Liver (tissue), 9 donors: ENCODE results near the gene CDK5R1. TPM values are rescaled to one million over a fixed set of nuclear protein-coding genes. Genes with fewer than 3 reads are reported as not detected.

Experiments used
- DNase-seq: peaks from one replicate; pipeline ENCODE4 v3.0.0-alpha.2; 2017; ENCODE audit warnings: low spot score
- H3K27ac ChIP-seq, 2 donors: one replicate each; pipeline ENCODE4 v1.7.0; 2013; ENCODE audit warnings: inconsistent platforms in 2 of 2, low read length in 2 of 2, control low read depth in 1 of 2, low read depth in 1 of 2, mild to moderate bottlenecking in 1 of 2
- H3K27me3 ChIP-seq, 4 donors: one replicate each; pipeline versions ENCODE4 v1.6.1 to v1.7.0; 2013; ENCODE audit warnings: low read length in 3 of 4, inconsistent platforms in 1 of 4, mild to moderate bottlenecking in 1 of 4, moderate library complexity in 1 of 4; ENCODE audit not compliant: control insufficient read depth in 4 of 4, insufficient read depth in 4 of 4
- H3K36me3 ChIP-seq, 4 donors: one replicate each; pipeline versions ENCODE4 v1.6.1 to v1.7.0; 2013; ENCODE audit warnings: low read length in 3 of 4, mild to moderate bottlenecking in 3 of 4, low read depth in 1 of 4, moderate library complexity in 1 of 4; ENCODE audit not compliant: control insufficient read depth in 4 of 4, insufficient read depth in 3 of 4
- H3K4me1 ChIP-seq, 4 donors: one replicate each; pipeline versions ENCODE4 v1.6.1 to v1.7.0; 2013; ENCODE audit warnings: low read length in 3 of 4, mild to moderate bottlenecking in 3 of 4, moderate library complexity in 1 of 4; ENCODE audit not compliant: control insufficient read depth in 4 of 4, insufficient read depth in 4 of 4
- H3K4me3 ChIP-seq, 3 donors: one replicate each; pipeline versions ENCODE4 v1.6.1 to v1.7.0; 2013; ENCODE audit warnings: low read length in 3 of 3, control low read depth in 1 of 3, low read depth in 1 of 3, mild to moderate bottlenecking in 1 of 3
- H3K9ac ChIP-seq, 2 donors: one replicate each; pipeline ENCODE4 v1.7.0; 2013; ENCODE audit warnings: low read length in 2 of 2, mild to moderate bottlenecking in 2 of 2, moderate library complexity in 2 of 2, control low read depth in 1 of 2, low read depth in 1 of 2
- H3K9me3 ChIP-seq, 4 donors: one replicate each; pipeline versions ENCODE4 v1.6.1 to v1.7.0; 2013; ENCODE audit warnings: low read length in 3 of 4; ENCODE audit not compliant: control insufficient read depth in 4 of 4
- FOXA1 ChIP-seq: IDR thresholded peaks from 2 replicates; pipeline ENCODE4 v1.6.1; 2016; ENCODE audit warnings: antibody characterized with exemption
- HNF4A ChIP-seq, 2 donors: conservative IDR thresholded peaks; 2 replicates each; pipeline ENCODE4 v1.6.1; 2016; ENCODE audit warnings: antibody characterized with exemption in 2 of 2, mild to moderate bottlenecking in 2 of 2
- JUND ChIP-seq, 2 donors: IDR thresholded peaks; 2 replicates each; pipeline ENCODE4 v1.6.1; 2016; ENCODE audit warnings: antibody characterized with exemption in 2 of 2
- RAD21 ChIP-seq, 2 donors: IDR thresholded peaks; 2 replicates each; pipeline ENCODE4 v1.6.1; 2016; ENCODE audit warnings: antibody characterized with exemption in 2 of 2, mild to moderate bottlenecking in 2 of 2
- RXRA ChIP-seq, 2 donors: IDR thresholded peaks; 2 replicates each; pipeline ENCODE4 v1.6.1; 2017 to 2018; ENCODE audit warnings: antibody characterized with exemption in 2 of 2, mild to moderate bottlenecking in 1 of 2
- SP1 ChIP-seq: IDR thresholded peaks from 2 replicates; pipeline ENCODE4 v1.6.1; 2018; ENCODE audit warnings: antibody characterized with exemption, mild to moderate bottlenecking
- YY1 ChIP-seq: IDR thresholded peaks from 2 replicates; pipeline ENCODE4 v1.6.1; 2016; ENCODE audit warnings: antibody characterized with exemption, mild to moderate bottlenecking
- WGBS: extraction: QIAGEN DNeasy Blood & Tissue Kit; methylation state at CpG from one replicate; pipeline ENCODE4 v1.1.7; 2013; 5-methylcytosine and 5-hydroxymethylcytosine counted together
- polyA plus RNA-seq, 2 donors: library from polyadenylated mRNA; stranded (reverse) in 1 of 2; unstranded in 1 of 2; fragments of 200-250 nt in 1 of 2; fragments of >200 nt in 1 of 2; fragmentation: Nextera tagmentation in 1 of 2; extraction: Ambion mirVana in 1 of 2; gene quantifications; one replicate each; pipeline versions ENCODE4 v1.2.1 to v1.2.3, GENCODE V29; 2013 to 2015
- total RNA-seq, 2 donors: library from RNA; depleted of rRNA; stranded (reverse); fragments of >200 nt; gene quantifications; one replicate each; pipeline ENCODE4 v1.2.3, GENCODE V29; 2014
- TF ChIP-seq, protein P1 (sequence below): IDR thresholded peaks from 2 replicates; pipeline ENCODE4 v1.6.1; 2016; ENCODE audit warnings: antibody characterized with exemption
- TF ChIP-seq, protein P2 (sequence below): fragments of 150-350 bp; IDR thresholded peaks from 2 replicates; pipeline ENCODE4 v1.5.1; 2017; ENCODE audit warnings: improper control_type of control experiment, low read depth, low read length; ENCODE audit not compliant: missing input control
- TF ChIP-seq, protein P3 (sequence below): IDR thresholded peaks from 2 replicates; pipeline ENCODE4 v1.6.1; 2016; ENCODE audit warnings: antibody characterized with exemption
- donor health status: healthy.
- donor health status: healthy.
- donor health status: healthy.
- donor health status: healthy.
- donor health status: healthy.

Gene CDK5R1
- total and polyA plus RNA-seq, 4 donors: 0.08 to 0.93 (median 0.64) TPM

DNA sequence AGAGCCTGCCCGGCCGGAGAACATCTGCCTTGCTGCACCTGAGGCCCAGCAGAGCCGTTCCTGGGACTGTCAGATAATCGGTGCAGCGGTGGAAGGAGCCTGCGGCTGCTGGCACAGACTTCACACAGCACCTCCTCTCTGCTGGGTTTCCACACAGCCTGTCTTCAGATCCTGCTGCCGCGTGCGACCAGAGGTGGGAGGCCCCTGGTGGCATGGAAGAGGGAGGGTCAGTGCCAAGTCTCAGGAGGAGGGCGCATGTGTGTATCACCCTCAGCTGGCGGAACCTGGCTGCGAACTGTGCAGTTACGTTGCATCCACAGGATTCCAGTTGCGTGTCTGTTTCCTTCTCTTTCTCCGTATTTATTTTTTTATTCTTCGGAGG is 3.3 kb downstream of the CDK5R1 start:
- Histone ChIP-seq H3K4me3 (no peak overlapping the region), H3K27me3 (no peaks in the 10 kb centered on the region), H3K4me1 (peaks cover 8 to 17% (median 11%) of the 10 kb centered on the region in 4 donors), H3K27ac (no peak overlapping the region), H3K9me3 (no peaks in the 10 kb centered on the region), H3K36me3 (no peaks in the 10 kb centered on the region), H3K9ac (no peak overlapping the region)
- TF ChIP-seq RAD21 (IDR thresholded peaks at IDR 0.05) (no peak), YY1 (no peak), JUND (IDR thresholded peaks at IDR 0.05) (no peak), RXRA (IDR thresholded peaks at IDR 0.05) (no peak)
- TF ChIP-seq, protein P1, sequence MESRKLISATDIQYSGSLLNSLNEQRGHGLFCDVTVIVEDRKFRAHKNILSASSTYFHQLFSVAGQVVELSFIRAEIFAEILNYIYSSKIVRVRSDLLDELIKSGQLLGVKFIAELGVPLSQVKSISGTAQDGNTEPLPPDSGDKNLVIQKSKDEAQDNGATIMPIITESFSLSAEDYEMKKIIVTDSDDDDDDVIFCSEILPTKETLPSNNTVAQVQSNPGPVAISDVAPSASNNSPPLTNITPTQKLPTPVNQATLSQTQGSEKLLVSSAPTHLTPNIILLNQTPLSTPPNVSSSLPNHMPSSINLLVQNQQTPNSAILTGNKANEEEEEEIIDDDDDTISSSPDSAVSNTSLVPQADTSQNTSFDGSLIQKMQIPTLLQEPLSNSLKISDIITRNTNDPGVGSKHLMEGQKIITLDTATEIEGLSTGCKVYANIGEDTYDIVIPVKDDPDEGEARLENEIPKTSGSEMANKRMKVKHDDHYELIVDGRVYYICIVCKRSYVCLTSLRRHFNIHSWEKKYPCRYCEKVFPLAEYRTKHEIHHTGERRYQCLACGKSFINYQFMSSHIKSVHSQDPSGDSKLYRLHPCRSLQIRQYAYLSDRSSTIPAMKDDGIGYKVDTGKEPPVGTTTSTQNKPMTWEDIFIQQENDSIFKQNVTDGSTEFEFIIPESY: no peak
- TF ChIP-seq, protein P2, sequence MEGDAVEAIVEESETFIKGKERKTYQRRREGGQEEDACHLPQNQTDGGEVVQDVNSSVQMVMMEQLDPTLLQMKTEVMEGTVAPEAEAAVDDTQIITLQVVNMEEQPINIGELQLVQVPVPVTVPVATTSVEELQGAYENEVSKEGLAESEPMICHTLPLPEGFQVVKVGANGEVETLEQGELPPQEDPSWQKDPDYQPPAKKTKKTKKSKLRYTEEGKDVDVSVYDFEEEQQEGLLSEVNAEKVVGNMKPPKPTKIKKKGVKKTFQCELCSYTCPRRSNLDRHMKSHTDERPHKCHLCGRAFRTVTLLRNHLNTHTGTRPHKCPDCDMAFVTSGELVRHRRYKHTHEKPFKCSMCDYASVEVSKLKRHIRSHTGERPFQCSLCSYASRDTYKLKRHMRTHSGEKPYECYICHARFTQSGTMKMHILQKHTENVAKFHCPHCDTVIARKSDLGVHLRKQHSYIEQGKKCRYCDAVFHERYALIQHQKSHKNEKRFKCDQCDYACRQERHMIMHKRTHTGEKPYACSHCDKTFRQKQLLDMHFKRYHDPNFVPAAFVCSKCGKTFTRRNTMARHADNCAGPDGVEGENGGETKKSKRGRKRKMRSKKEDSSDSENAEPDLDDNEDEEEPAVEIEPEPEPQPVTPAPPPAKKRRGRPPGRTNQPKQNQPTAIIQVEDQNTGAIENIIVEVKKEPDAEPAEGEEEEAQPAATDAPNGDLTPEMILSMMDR: no peak
- TF ChIP-seq, protein P3, sequence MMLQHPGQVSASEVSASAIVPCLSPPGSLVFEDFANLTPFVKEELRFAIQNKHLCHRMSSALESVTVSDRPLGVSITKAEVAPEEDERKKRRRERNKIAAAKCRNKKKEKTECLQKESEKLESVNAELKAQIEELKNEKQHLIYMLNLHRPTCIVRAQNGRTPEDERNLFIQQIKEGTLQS: no peak
- no peak for DNase-seq
- WGBS: 94% methylated on average over 16 of the region's 16 CpGs

DNA sequence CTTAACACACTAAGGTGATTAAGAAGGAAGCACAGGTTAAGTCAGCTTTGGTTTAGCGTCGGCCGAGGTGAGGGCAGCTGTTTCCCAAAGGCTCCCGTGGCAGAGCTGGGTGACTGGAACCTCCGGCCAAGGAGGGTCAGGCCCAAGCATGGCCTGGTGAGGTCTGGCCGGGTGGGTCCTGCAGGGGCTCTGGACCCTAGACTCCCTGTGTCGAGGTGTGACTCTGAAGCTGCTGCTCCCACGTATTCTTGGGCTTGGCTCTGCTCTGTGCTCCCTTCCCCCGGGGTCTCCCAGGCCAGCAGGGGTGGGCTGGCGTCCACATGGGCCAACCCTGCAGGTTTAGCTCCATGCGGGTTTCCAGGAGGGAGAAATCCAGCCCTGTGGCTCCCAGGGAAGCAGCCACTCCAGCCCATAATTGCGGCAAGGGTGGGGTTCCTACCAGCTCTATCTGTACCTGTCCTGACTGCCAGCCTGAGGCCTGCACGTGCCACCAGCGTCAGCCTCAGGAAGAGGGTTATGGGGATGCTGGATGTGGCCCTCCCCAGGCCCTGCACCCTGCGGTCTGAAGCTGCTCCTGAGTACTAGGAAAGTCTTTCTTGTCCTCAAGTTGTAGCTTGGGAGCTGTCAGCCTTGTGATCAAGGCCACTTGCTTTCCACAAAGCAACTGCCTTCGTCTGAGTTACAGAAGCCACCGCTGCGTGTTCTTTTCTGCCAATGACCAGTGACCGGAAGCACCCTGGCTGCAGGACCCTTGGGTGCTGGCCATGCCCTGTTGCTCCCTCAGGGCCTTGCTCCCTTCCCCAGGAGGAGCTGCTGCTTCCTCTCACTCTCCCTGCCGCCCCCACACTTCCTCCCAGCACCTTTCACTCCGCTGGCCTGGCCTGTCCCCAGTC is 4.8 kb downstream of the CDK5R1 start:
- Histone ChIP-seq H3K4me3 (no peak overlapping the region), H3K4me1 (peaks cover 4 to 11% (median 8%) of the 10 kb centered on the region in 4 donors), H3K9ac (no peak overlapping the region), H3K27me3 (no peaks in the 10 kb centered on the region), H3K36me3 (no peaks in the 10 kb centered on the region), H3K9me3 (no peaks in the 10 kb centered on the region), H3K27ac (no peak overlapping the region)
- no peak for DNase-seq
- TF ChIP-seq HNF4A (conservative IDR thresholded peaks at IDR 0.05) (no peak), FOXA1 (no peak)
- 90% methylated on average over 21 of the region's 21 CpGs for WGBS

DNA sequence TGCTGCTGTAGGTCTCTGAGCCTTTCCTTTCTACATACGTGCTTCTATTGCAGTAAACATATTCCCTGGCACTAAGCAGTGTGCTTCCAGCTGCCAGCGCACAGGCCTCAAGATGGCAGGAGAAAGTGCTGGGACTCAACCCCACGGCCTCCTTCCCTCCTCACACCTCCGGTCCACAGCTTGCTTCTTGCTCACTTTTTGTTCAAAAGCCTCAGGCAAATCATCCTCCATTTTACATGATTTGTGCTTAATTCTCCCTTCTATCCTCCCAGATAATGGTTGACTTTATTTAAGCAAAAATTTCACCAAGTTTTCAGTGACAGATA is 5.4 kb downstream of the CDK5R1 start:
- no peak overlapping the region for H3K9ac ChIP-seq
- H3K4me3 ChIP-seq: no peak overlapping the region
- H3K4me1 ChIP-seq: peaks cover 4 to 11% (median 8%) of the 10 kb centered on the region in 4 donors
- no peaks in the 10 kb centered on the region for H3K36me3 ChIP-seq
- no peaks in the 10 kb centered on the region for H3K9me3 ChIP-seq
- H3K27ac ChIP-seq: no peak overlapping the region
- TF ChIP-seq, protein P3: no peak
- TF ChIP-seq SP1: no peak
- DNase-seq: no peak
- 89% methylated on average over 4 of the region's 4 CpGs for WGBS
- no peaks in the 10 kb centered on the region for H3K27me3 ChIP-seq
